MCF 10A (cell line): ENCODE data around the gene BLOC1S1. TPM values are rescaled to one million over a fixed set of nuclear protein-coding genes. Genes with fewer than 3 reads are reported as not detected.
A peak's percentile ranks its signal among the peaks of the same experiment; 100 is the strongest.
"Not testable (repeated sequence)": the region's sequence is repeated elsewhere in the genome, so short reads cannot be mapped to it uniquely, and the experiment has no call there.

ENCODE experiments used
- BruUV-seq: library from RNA; stranded (reverse); fragments of 400-500 nt; replicated peaks from 2 replicates; lab custom pipeline; 2021; lab: Mats Ljungman, UMichigan
- CTCF ChIA-PET: fragments of 300-600 bp; sonication (Branson Sonifier 250); formaldehyde crosslinking; extraction: SDS; loops from one replicate; lab custom pipeline; 2021; ENCODE audit warnings: antibody characterized with exemption, inconsistent platforms; lab: Yijun Ruan, JAX
- POLR2A ChIA-PET: fragments of 300-600, 350-650 bp; sonication (Branson Sonifier 250); formaldehyde crosslinking; extraction: SDS; loops from one replicate; lab custom pipeline; 2020; ENCODE audit warnings: antibody characterized with exemption, inconsistent platforms; lab: Yijun Ruan, JAX
- DNase-seq: peaks from one replicate; pipeline ENCODE4 v3.0.0-alpha.2; 2018; ENCODE audit not compliant: unreplicated experiment
- H3K27ac Mint-ChIP-seq: one replicate; pipeline ENCODE4 v1.8.0; 2022; ENCODE audit warnings: mild to moderate bottlenecking, low read depth, mixed read lengths; ENCODE audit not compliant: unreplicated experiment
- H3K27me3 Mint-ChIP-seq: one replicate; pipeline ENCODE4 v1.8.0; 2022; ENCODE audit warnings: mixed read lengths; ENCODE audit not compliant: insufficient read depth, unreplicated experiment
- H3K36me3 Mint-ChIP-seq: one replicate; pipeline ENCODE4 v1.8.0; 2022; ENCODE audit warnings: mild to moderate bottlenecking, moderate library complexity, mixed read lengths; ENCODE audit not compliant: insufficient read depth, unreplicated experiment
- H3K4me1 Mint-ChIP-seq: one replicate; pipeline ENCODE4 v1.8.0; 2022; ENCODE audit warnings: mixed read lengths; ENCODE audit not compliant: insufficient read depth, unreplicated experiment
- H3K4me3 Mint-ChIP-seq: one replicate; pipeline ENCODE4 v1.8.0; 2022; ENCODE audit warnings: mild to moderate bottlenecking, moderate library complexity, mixed read lengths; ENCODE audit not compliant: unreplicated experiment
- H3K9me3 Mint-ChIP-seq: one replicate; pipeline ENCODE4 v1.8.0; 2022; ENCODE audit warnings: mixed read lengths; ENCODE audit not compliant: unreplicated experiment
- CTCF ChIP-seq: fragments of 200-600 bp; IDR thresholded peaks from one replicate; pipeline ENCODE4 v1.8.0; 2022; ENCODE audit warnings: antibody characterized with exemption, mild to moderate bottlenecking; ENCODE audit not compliant: unreplicated experiment
- intact Hi-C: fragments of 100-400 bp; cut with micrococcal nuclease; formaldehyde crosslinking; loops from 2 replicates; pipeline ENCODE4 v1.14.1; 2022
- total RNA-seq: library from RNA; stranded (reverse); gene quantifications from 2 replicates; pipeline ENCODE4 v1.2.3, GENCODE V29; 2022

BLOC1S1 gene
- total RNA-seq, 1 experiment from 2014 or later, result 75.8 TPM

GRCh38 chr12:55755246-55755645, 39.4 kb downstream of the BLOC1S1 start:
- CTCF ChIA-PET, result interaction anchor here (0.5 to 3.9 kb wide), 5 partner anchors 13 to 178 kb away, joined by 3 to 30 read pairs (median 3); no protein-coding TSS in a partner anchor
- Mint-ChIP-seq H3K27me3 (no peaks in the 10 kb centered on the region), H3K36me3 (peaks cover 97% of the 10 kb centered on the region), H3K4me3 (no peak overlapping the region), H3K4me1 (no peaks in the 10 kb centered on the region), H3K27ac (peak overlapping the region; percentile 30), H3K9me3 (no peaks in the 10 kb centered on the region)
- TF ChIP-seq CTCF, result no peak
- intact Hi-C loops, result no loop called here
- POLR2A ChIA-PET, result interaction anchor here (2.6 kb wide), 1 partner anchor 11 kb away, joined by 7 read pairs; no protein-coding TSS in a partner anchor
- BruUV-seq, result no TSS peak
- DNase-seq, result no peak

GRCh38 chr12:55757701-55758100, 41.9 kb downstream of the BLOC1S1 start:
- no peak for TF ChIP-seq CTCF
- H3K36me3 Mint-ChIP-seq, result peaks cover 98% of the 10 kb centered on the region
- H3K27ac Mint-ChIP-seq, result no peak overlapping the region

GRCh38 chr12:55758575-55758974, 42.7 kb downstream of the BLOC1S1 start:
- H3K36me3 Mint-ChIP-seq, result peaks cover 94% of the 10 kb centered on the region

More at GRCh38 chr12:55757701-55758100, 41.9 kb downstream of the BLOC1S1 start:
- BruUV-seq, result no TSS peak
- ChIA-PET POLR2A (interaction anchor here (1.0 to 2.0 kb wide), 3 partner anchors 11 to 72 kb away, joined by 3 to 10 read pairs (median 3); partner anchors contain the start of gene DNAJC14), CTCF (interaction anchor here (1.6 to 2.8 kb wide), 2 partner anchors 9 to 19 kb away, joined by 6 to 18 read pairs; no protein-coding TSS in a partner anchor)
- no peaks in the 10 kb centered on the region for H3K9me3 Mint-ChIP-seq
- H3K4me3 Mint-ChIP-seq, result no peak overlapping the region
- peaks cover 6% of the 10 kb centered on the region for H3K4me1 Mint-ChIP-seq
- no peak for DNase-seq
- no peaks in the 10 kb centered on the region for H3K27me3 Mint-ChIP-seq
- intact Hi-C loops, result no loop called here

GRCh38 chr12:55760663-55761062, 44.8 kb downstream of the BLOC1S1 start:
- Mint-ChIP-seq H3K4me3 (no peak overlapping the region), H3K9me3 (no peaks in the 10 kb centered on the region), H3K27ac (no peak overlapping the region), H3K36me3 (peaks cover 79% of the 10 kb centered on the region), H3K4me1 (peaks cover 6% of the 10 kb centered on the region), H3K27me3 (no peaks in the 10 kb centered on the region)
- no TSS peak for BruUV-seq
- TF ChIP-seq CTCF, result no peak
- ChIA-PET CTCF (interaction anchor here (0.8 to 1.9 kb wide), 2 partner anchors 10 to 22 kb away, joined by 3 to 9 read pairs; no protein-coding TSS in a partner anchor), POLR2A (no interaction called here)
- intact Hi-C loops, result no loop called here
- DNase-seq, result no peak

More at GRCh38 chr12:55758575-55758974, 42.7 kb downstream of the BLOC1S1 start:
- H3K27me3 Mint-ChIP-seq, BruUV-seq, H3K9me3 Mint-ChIP-seq, H3K4me3 Mint-ChIP-seq, DNase-seq, intact Hi-C loops, H3K27ac Mint-ChIP-seq, H3K4me1 Mint-ChIP-seq: not testable (repeated sequence)
- POLR2A ChIA-PET, result interaction anchor here (0.6 to 1.2 kb wide), 3 partner anchors 14 to 71 kb away, joined by 3 to 5 read pairs (median 3); partner anchors contain the start of gene DNAJC14
- CTCF ChIA-PET, result interaction anchor here (0.6 to 2.8 kb wide), 3 partner anchors 10 to 203 kb away, joined by 5 to 18 read pairs (median 6); no protein-coding TSS in a partner anchor
